22Rv1 (cell line): Measurements from ENCODE around the gene WAC.
"Not testable (repeated sequence)": the region's sequence is repeated elsewhere in the genome, so short reads cannot be mapped to it uniquely, and the experiment has no call there.

Experiments used
- CTCF ChIP-seq: fragments of 450-650 bp; IDR thresholded peaks from 2 replicates; pipeline ENCODE4 v1.5.1; 2017; ENCODE audit warnings: mild to moderate bottlenecking
- ZFX ChIP-seq: fragments of 450-650 bp; IDR thresholded peaks from 2 replicates; pipeline ENCODE4 v1.6.1; 2017; ENCODE audit warnings: antibody characterized with exemption, borderline replicate concordance

- TF ChIP-seq CTCF, ZFX: not testable (repeated sequence)
These were observed 32.7 kb upstream of the WAC start for GRCh38 chr10:28500203-28500602.
